NT2/D1 (cell line): Measurements from ENCODE around the gene ZNF280C.

ENCODE experiments used
- SUZ12 ChIP-seq: IDR thresholded peaks from 2 replicates; pipeline ENCODE4 v1.6.1; 2011; ENCODE audit not compliant: insufficient read length, insufficient read depth; ENCODE audit errors: extremely low read depth
- YY1 ChIP-seq: IDR thresholded peaks from 2 replicates; pipeline ENCODE4 v1.6.1; 2011; ENCODE audit not compliant: insufficient read length, insufficient read depth
- ZNF274 ChIP-seq: IDR thresholded peaks from 2 replicates; pipeline ENCODE4 v1.6.1; 2011; ENCODE audit warnings: mild to moderate bottlenecking, low read depth, low read length

GRCh38 chrX:130267956-130268448 lies 697 bp downstream of the ZNF280C start:
- TF ChIP-seq YY1 (no peak), ZNF274 (no peak), SUZ12 (no peak)
